Activated gamma-delta T cell treated with Interleukin-2 at 50 U/mL for 16 hours (primary cell): Measurements from ENCODE around the gene BRPF1.
A peak's percentile ranks its signal among the peaks of the same experiment; 100 is the strongest.

Source experiments
- DNase-seq: peaks from one replicate; pipeline ENCODE4 v3.0.0-alpha.2; 2020

The BRPF1 gene

GRCh38 chr3:9703736-9704346 lies 27.7 kb upstream of the BRPF1 start, which contains the start of gene CPNE9:
CPNE9 (plus strand) TSS chr3:9703833; CDS start chr3:9703997, 164 bp downstream.
- DNase-seq: no peak

- DNase-seq: no peak
Measured at GRCh38 chr3:9704347-9705322, 26.9 kb upstream of the BRPF1 start.

GRCh38 chr3:9710174-9710739 lies 21.3 kb upstream of the BRPF1 start:
- DNase-seq: no peak

GRCh38 chr3:9712415-9712814 lies 19.1 kb upstream of the BRPF1 start:
- no peak for DNase-seq

GRCh38 chr3:9713142-9713541 lies 18.4 kb upstream of the BRPF1 start:
- no peak for DNase-seq

- DNase-seq: no peak
Measured at GRCh38 chr3:9715136-9715535, 16.4 kb upstream of the BRPF1 start.

- no peak for DNase-seq
Measured at GRCh38 chr3:9715764-9716437, 15.6 kb upstream of the BRPF1 start.

GRCh38 chr3:9716801-9717555 lies 14.6 kb upstream of the BRPF1 start:
- no peak for DNase-seq

- no peak for DNase-seq
Measured at GRCh38 chr3:9717563-9717962, 14.0 kb upstream of the BRPF1 start.

- DNase-seq: no peak
Measured at GRCh38 chr3:9718118-9718517, 13.4 kb upstream of the BRPF1 start.

- DNase-seq: no peak
Measured at GRCh38 chr3:9721015-9721699, 10.4 kb upstream of the BRPF1 start.

- DNase-seq: no peak
Measured at GRCh38 chr3:9721700-9722060, 9.9 kb upstream of the BRPF1 start.

GRCh38 chr3:9725775-9726515 lies 5.6 kb upstream of the BRPF1 start:
- DNase-seq: no peak

- DNase-seq: peak; percentile 54
Measured at GRCh38 chr3:9727041-9727595, 4.4 kb upstream of the BRPF1 start.

- DNase-seq: no peak
Measured at GRCh38 chr3:9727743-9728142, 3.8 kb upstream of the BRPF1 start.

GRCh38 chr3:9729419-9729818 lies 2.1 kb upstream of the BRPF1 start:
- DNase-seq: no peak

GRCh38 chr3:9730657-9731205 lies 804 bp upstream of the BRPF1 start:
- no peak for DNase-seq

GRCh38 chr3:9732080-9732739 lies 675 bp downstream of the BRPF1 start:
- peak; percentile 56 for DNase-seq

GRCh38 chr3:9732740-9733115 lies 1.2 kb downstream of the BRPF1 start:
- no peak for DNase-seq

GRCh38 chr3:9736831-9737230 lies 5.3 kb downstream of the BRPF1 start:
- no peak for DNase-seq
